HepG2 (cell line): ENCODE measurements around the gene CTSZ. TPM values are rescaled to one million over a fixed set of nuclear protein-coding genes. Genes with fewer than 3 reads are reported as not detected.
A peak's percentile ranks its signal among the peaks of the same experiment; 100 is the strongest.

Source experiments
- DMTF1 ChIP-seq: sonication (generic); formaldehyde crosslinking; IDR thresholded peaks from 2 replicates; pipeline ENCODE4 v1.4.0; 2020; ENCODE audit warnings: mild to moderate bottlenecking, missing genetic modification reagents
- EED ChIP-seq: sonication (generic); formaldehyde crosslinking; IDR thresholded peaks from 2 replicates; pipeline ENCODE4 v1.5.0; 2020; ENCODE audit warnings: mild to moderate bottlenecking, missing genetic modification reagents
- FOXO1 ChIP-seq: sonication (generic); formaldehyde crosslinking; IDR thresholded peaks from 2 replicates; pipeline ENCODE4 v1.4.0; 2020; ENCODE audit warnings: missing genetic modification reagents
- GFI1 ChIP-seq: sonication (generic); formaldehyde crosslinking; IDR thresholded peaks from 2 replicates; pipeline ENCODE4 v1.5.0; 2020; ENCODE audit warnings: missing genetic modification reagents, mild to moderate bottlenecking, borderline replicate concordance
- GLMP ChIP-seq: sonication (generic); formaldehyde crosslinking; IDR thresholded peaks from 2 replicates; pipeline ENCODE4 v1.9.0; 2021; ENCODE audit warnings: missing genetic modification reagents, mild to moderate bottlenecking, borderline replicate concordance
- HCFC1 ChIP-seq: fragments of 150-350 bp; IDR thresholded peaks from 2 replicates; pipeline ENCODE4 v1.6.1; 2014; ENCODE audit warnings: low read depth, low read length
- KLF12 ChIP-seq: sonication (generic); formaldehyde crosslinking; IDR thresholded peaks from 2 replicates; pipeline ENCODE4 v1.4.0; 2020; ENCODE audit warnings: missing genetic modification reagents, borderline replicate concordance
- MAF1 ChIP-seq: sonication (generic); formaldehyde crosslinking; IDR thresholded peaks from 2 replicates; pipeline ENCODE4 v1.5.0; 2020; ENCODE audit warnings: missing genetic modification reagents, borderline replicate concordance
- NAIF1 ChIP-seq: sonication (generic); formaldehyde crosslinking; IDR thresholded peaks from 2 replicates; pipeline ENCODE4 v1.5.0; 2020; ENCODE audit warnings: mild to moderate bottlenecking, missing genetic modification reagents, borderline replicate concordance
- PHF20 ChIP-seq: sonication (generic); formaldehyde crosslinking; IDR thresholded peaks from 2 replicates; pipeline ENCODE4 v1.5.0; 2020; ENCODE audit warnings: mild to moderate bottlenecking, missing genetic modification reagents
- PRDM10 ChIP-seq: sonication (generic); formaldehyde crosslinking; IDR thresholded peaks from 2 replicates; pipeline ENCODE4 v1.4.0; 2020; ENCODE audit warnings: low read depth, missing genetic modification reagents
- THYN1 ChIP-seq: sonication (generic); formaldehyde crosslinking; IDR thresholded peaks from 2 replicates; pipeline ENCODE4 v1.8.1; 2023; ENCODE audit warnings: low read depth, mild to moderate bottlenecking, moderate library complexity, missing genetic modification reagents, borderline replicate concordance
- ZFP82 ChIP-seq: sonication (generic); formaldehyde crosslinking; IDR thresholded peaks from 2 replicates; pipeline ENCODE4 v1.5.1; 2020; ENCODE audit warnings: mild to moderate bottlenecking, missing genetic modification reagents, borderline replicate concordance
- ZNF275 ChIP-seq: sonication (generic); formaldehyde crosslinking; IDR thresholded peaks from 2 replicates; pipeline ENCODE4 v1.8.0; 2022; ENCODE audit warnings: missing genetic modification reagents, mild to moderate bottlenecking, inconsistent platforms, borderline replicate concordance
- ZNF329 ChIP-seq: sonication (generic); formaldehyde crosslinking; IDR thresholded peaks from 2 replicates; pipeline ENCODE4 v1.9.0; 2021; ENCODE audit warnings: low read depth, mild to moderate bottlenecking, missing genetic modification reagents
- ZNF558 ChIP-seq: sonication (generic); formaldehyde crosslinking; IDR thresholded peaks from 2 replicates; pipeline ENCODE4 v1.9.0; 2022; ENCODE audit warnings: mild to moderate bottlenecking, missing genetic modification reagents, borderline replicate concordance
- ZNF562 ChIP-seq: sonication (generic); formaldehyde crosslinking; IDR thresholded peaks from 2 replicates; pipeline ENCODE4 v1.8.0; 2022; ENCODE audit warnings: missing genetic modification reagents, borderline replicate concordance
- ZNF678 ChIP-seq: sonication (generic); formaldehyde crosslinking; IDR thresholded peaks from 2 replicates; pipeline ENCODE4 v1.4.0; 2020; ENCODE audit warnings: mild to moderate bottlenecking, missing genetic modification reagents
- ZNF780A ChIP-seq: sonication (generic); formaldehyde crosslinking; IDR thresholded peaks from 2 replicates; pipeline ENCODE4 v1.8.0; 2022; ENCODE audit warnings: mild to moderate bottlenecking, missing genetic modification reagents, moderate library complexity
- ZNF883 ChIP-seq: sonication (generic); formaldehyde crosslinking; IDR thresholded peaks from 2 replicates; pipeline ENCODE4 v1.5.1; 2020; ENCODE audit warnings: mild to moderate bottlenecking, missing genetic modification reagents; ENCODE audit errors: not compliant biosample characterization
- polyA plus RNA-seq, 8 experiments: library from polyadenylated mRNA; depleted of rRNA in 3 of 8; stranded (reverse) in 7 of 8; unstranded in 1 of 8; fragments of >200 nt; fragmentation: Illumina TruSeq in 4 of 8; extraction: Trizol in 4 of 8; gene quantifications; 2 replicates each; pipeline versions ENCODE4 v1.2.1 to v1.2.3, GENCODE V29; 2011 to 2016; ENCODE audit warnings: low read depth in 4 of 8, missing spikeins in 1 of 8, mixed read lengths in 1 of 8; ENCODE audit not compliant: insufficient read depth in 1 of 8
- total RNA-seq, 5 experiments: library from RNA; depleted of rRNA; stranded (reverse); fragments of >200 nt; fragmentation: Illumina TruSeq; extraction: Trizol; gene quantifications; 2 replicates each; pipeline ENCODE4 v1.2.3, GENCODE V29; 2016; ENCODE audit warnings: low read depth in 1 of 5

Gene CTSZ
- total and polyA plus RNA-seq, 2 of the 13 experiments (the other 11 are each of a cell fraction or from before 2014, with no cell fraction given), result 0.33 TPM; not detected in 1

GRCh38 chr20:59015812-59016711, 9.0 kb upstream of the CTSZ start (continued):
- TF ChIP-seq GLMP (CRISPR knock-in tag), result no peak
- TF ChIP-seq ZNF275 (CRISPR knock-in tag), result no peak
- peak; percentile 13 for TF ChIP-seq ZNF883
- TF ChIP-seq THYN1 (CRISPR knock-in tag), result no peak
- TF ChIP-seq ZNF329 (CRISPR knock-in tag), result no peak; the same call in 1 of the 2 replicates
- TF ChIP-seq PHF20, result no peak
- TF ChIP-seq MAF1 (CRISPR knock-in tag), result no peak; the same call in 1 of the 2 replicates
- no peak for TF ChIP-seq ZNF678 (CRISPR knock-in tag)
- no peak for TF ChIP-seq HCFC1
- TF ChIP-seq FOXO1, result peak; percentile 89; the same call in 1 of the 2 replicates
- TF ChIP-seq NAIF1 (CRISPR knock-in tag), result peak; percentile 58; the same call in 1 of the 2 replicates
- no peak; the same call in 1 of the 2 replicates for TF ChIP-seq KLF12 (CRISPR knock-in tag)
- TF ChIP-seq ZNF780A (CRISPR knock-in tag), result no peak
- no peak for TF ChIP-seq ZFP82 (CRISPR knock-in tag)
- peak; percentile 73; the same call in 1 of the 2 replicates for TF ChIP-seq EED (CRISPR knock-in tag)
- TF ChIP-seq GFI1 (CRISPR knock-in tag), result peak; percentile 80
- 0 out of 2 replicates have a peak, but pooled peaks have one; percentile 55 for TF ChIP-seq PRDM10
- TF ChIP-seq DMTF1 (CRISPR knock-in tag), result no peak
- no peak for TF ChIP-seq ZNF562 (CRISPR knock-in tag)
- TF ChIP-seq ZNF558 (CRISPR knock-in tag), result peak; percentile 85; the same call in 1 of the 2 replicates
